BLaER1 treated with 17β-estradiol and CSF1 and Interleukin-3, amounts not matched to agents 10 nM and 100 nM (cell line): ENCODE data around the gene NEU2.

Experiments
- H3K27ac ChIP-seq, 11 experiments: shearing (Covaris generic); formaldehyde crosslinking; 2 replicates each; pipeline ENCODE4 v1.8.1; 2022
- H3K27me3 ChIP-seq, 11 experiments: shearing (Covaris generic); formaldehyde crosslinking; 2 replicates each; pipeline ENCODE4 v1.8.1; 2022
- H3K36me3 ChIP-seq, 11 experiments: shearing (Covaris generic); formaldehyde crosslinking; 2 replicates each; pipeline ENCODE4 v1.8.1; 2022
- H3K4me1 ChIP-seq, 10 experiments: shearing (Covaris generic); formaldehyde crosslinking; 2 replicates each; pipeline ENCODE4 v1.8.1; 2022
- H3K4me2 ChIP-seq, 11 experiments: shearing (Covaris generic); formaldehyde crosslinking; 2 replicates each; pipeline ENCODE4 v1.8.1; 2022
- H3K4me3 ChIP-seq, 10 experiments: shearing (Covaris generic); formaldehyde crosslinking; 2 replicates each; pipeline ENCODE4 v1.8.1; 2022
- H3K9ac ChIP-seq, 11 experiments: shearing (Covaris generic); formaldehyde crosslinking; 2 replicates each; pipeline ENCODE4 v1.8.1; 2022
- H3K9me3 ChIP-seq, 11 experiments: shearing (Covaris generic); formaldehyde crosslinking; replicated peaks in 1 of 11; 2 replicates each; pipeline ENCODE4 v1.8.1; 2022
- H4K20me1 ChIP-seq, 11 experiments: shearing (Covaris generic); formaldehyde crosslinking; 2 replicates each; pipeline ENCODE4 v1.8.1; 2022
- Cebpa-rat ChIP-seq, 11 experiments: shearing (Covaris generic); IDR thresholded peaks; 2 replicates each; pipeline ENCODE4 v1.8.1; 2022

The NEU2 gene

GRCh38 chr2:233025706-233026105 is 6.8 kb upstream of the NEU2 start:
- no peak overlapping the region for H3K4me3 ChIP-seq
- no peak overlapping the region for H3K27ac ChIP-seq
- H3K27me3 ChIP-seq = no peaks in the 10 kb centered on the region
- H3K9me3 ChIP-seq = no peaks in the 10 kb centered on the region
- H3K4me1 ChIP-seq = no peaks in the 10 kb centered on the region
- H3K9ac ChIP-seq = no peak overlapping the region
- H4K20me1 ChIP-seq = no peaks in the 10 kb centered on the region
- no peak for TF ChIP-seq Cebpa-rat (IDR thresholded peaks at IDR 0.05)
- H3K4me2 ChIP-seq = no peak overlapping the region
- H3K36me3 ChIP-seq = no peaks in the 10 kb centered on the region

GRCh38 chr2:233026198-233026813 is 6.2 kb upstream of the NEU2 start:
- Histone ChIP-seq H3K4me2 (no peak overlapping the region), H3K4me3 (no peak overlapping the region), H3K9me3 (no peaks in the 10 kb centered on the region), H4K20me1 (no peaks in the 10 kb centered on the region), H3K9ac (no peak overlapping the region), H3K36me3 (no peaks in the 10 kb centered on the region), H3K27ac (no peak overlapping the region), H3K4me1 (no peaks in the 10 kb centered on the region), H3K27me3 (no peaks in the 10 kb centered on the region)
- TF ChIP-seq Cebpa-rat (IDR thresholded peaks at IDR 0.05) = no peak

DNA sequence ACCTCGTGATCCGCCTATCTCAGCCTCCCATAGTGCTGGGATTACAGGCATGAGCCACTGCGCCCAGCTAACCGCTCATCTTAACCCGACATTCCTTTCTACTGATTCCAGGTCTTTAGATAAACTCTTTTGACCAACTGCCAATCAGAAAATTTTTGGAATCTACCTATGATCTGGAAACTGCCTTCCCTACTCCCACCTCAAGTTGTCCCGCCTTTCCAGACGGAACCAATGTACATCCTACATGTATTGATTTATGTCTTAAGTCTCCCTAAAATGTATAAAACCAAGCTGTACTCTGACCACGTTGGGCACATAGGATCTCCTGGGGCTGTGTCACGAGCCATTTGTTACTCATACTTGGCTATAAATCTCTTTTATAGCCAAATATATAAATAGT is 3.2 kb upstream of the NEU2 start:
- Histone ChIP-seq H3K36me3 (no peaks in the 10 kb centered on the region), H3K4me3 (no peak overlapping the region), H3K9ac (no peak overlapping the region), H3K4me2 (no peak overlapping the region), H4K20me1 (no peaks in the 10 kb centered on the region), H3K4me1 (no peaks in the 10 kb centered on the region), H3K27me3 (no peaks in the 10 kb centered on the region), H3K27ac (no peak overlapping the region), H3K9me3 (no peaks in the 10 kb centered on the region)
- TF ChIP-seq Cebpa-rat (IDR thresholded peaks at IDR 0.05) = no peak

GRCh38 chr2:233031556-233032500 is 644 bp upstream of the NEU2 start:
- H3K4me1 ChIP-seq = no peaks in the 10 kb centered on the region
- H3K9ac ChIP-seq = no peak overlapping the region; a peak in 1 of 22 replicates
- no peaks in the 10 kb centered on the region for H3K27me3 ChIP-seq
- H3K4me3 ChIP-seq = no peak overlapping the region
- H4K20me1 ChIP-seq = no peaks in the 10 kb centered on the region
- no peak overlapping the region for H3K27ac ChIP-seq
- no peak overlapping the region for H3K4me2 ChIP-seq
- H3K36me3 ChIP-seq = no peaks in the 10 kb centered on the region
- peaks cover 0 to 7% (median 0%) of the 10 kb centered on the region in 11 experiments; a peak in 4 of 22 replicates for H3K9me3 ChIP-seq
- no peak for TF ChIP-seq Cebpa-rat (IDR thresholded peaks at IDR 0.05)

- Histone ChIP-seq H4K20me1 (no peaks in the 10 kb centered on the region), H3K4me1 (no peaks in the 10 kb centered on the region), H3K27ac (no peak overlapping the region), H3K4me3 (no peak overlapping the region), H3K9me3 (peaks cover 0 to 7% (median 0%) of the 10 kb centered on the region in 11 experiments; a peak in 4 of 22 replicates), H3K27me3 (no peaks in the 10 kb centered on the region), H3K36me3 (no peaks in the 10 kb centered on the region), H3K4me2 (no peak overlapping the region), H3K9ac (no peak overlapping the region)
- no peak for TF ChIP-seq Cebpa-rat (IDR thresholded peaks at IDR 0.05)
These were observed 1.2 kb downstream of the NEU2 start for GRCh38 chr2:233033672-233034071.

DNA sequence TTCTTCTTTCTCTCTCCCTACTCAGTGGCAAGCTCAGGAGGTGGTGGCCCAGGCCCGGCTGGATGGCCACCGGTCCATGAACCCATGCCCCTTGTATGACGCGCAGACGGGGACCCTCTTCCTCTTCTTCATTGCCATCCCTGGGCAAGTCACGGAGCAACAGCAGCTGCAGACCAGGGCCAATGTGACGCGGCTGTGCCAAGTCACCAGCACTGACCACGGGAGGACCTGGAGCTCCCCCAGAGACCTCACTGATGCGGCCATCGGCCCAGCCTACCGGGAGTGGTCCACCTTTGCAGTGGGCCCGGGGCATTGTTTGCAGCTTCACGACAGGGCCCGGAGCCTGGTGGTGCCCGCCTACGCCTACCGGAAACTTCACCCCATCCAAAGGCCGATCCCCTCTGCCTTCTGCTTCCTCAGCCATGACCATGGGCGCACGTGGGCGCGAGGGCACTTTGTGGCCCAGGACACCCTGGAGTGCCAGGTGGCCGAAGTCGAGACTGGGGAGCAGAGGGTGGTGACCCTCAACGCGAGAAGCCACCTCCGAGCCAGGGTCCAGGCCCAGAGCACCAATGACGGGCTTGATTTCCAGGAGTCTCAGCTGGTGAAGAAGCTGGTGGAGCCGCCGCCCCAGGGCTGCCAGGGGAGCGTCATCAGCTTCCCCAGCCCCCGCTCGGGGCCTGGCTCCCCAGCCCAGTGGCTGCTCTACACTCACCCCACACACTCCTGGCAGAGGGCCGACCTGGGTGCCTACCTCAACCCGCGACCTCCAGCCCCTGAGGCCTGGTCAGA is 1.8 kb downstream of the NEU2 start:
- Histone ChIP-seq H3K4me3 (no peak overlapping the region), H4K20me1 (no peaks in the 10 kb centered on the region), H3K9ac (no peak overlapping the region), H3K4me2 (no peak overlapping the region), H3K27me3 (no peaks in the 10 kb centered on the region), H3K9me3 (peaks cover 0 to 7% (median 0%) of the 10 kb centered on the region in 11 experiments; a peak in 4 of 22 replicates), H3K36me3 (no peaks in the 10 kb centered on the region), H3K27ac (no peak overlapping the region), H3K4me1 (no peaks in the 10 kb centered on the region)
- TF ChIP-seq Cebpa-rat (IDR thresholded peaks at IDR 0.05) = no peak

DNA sequence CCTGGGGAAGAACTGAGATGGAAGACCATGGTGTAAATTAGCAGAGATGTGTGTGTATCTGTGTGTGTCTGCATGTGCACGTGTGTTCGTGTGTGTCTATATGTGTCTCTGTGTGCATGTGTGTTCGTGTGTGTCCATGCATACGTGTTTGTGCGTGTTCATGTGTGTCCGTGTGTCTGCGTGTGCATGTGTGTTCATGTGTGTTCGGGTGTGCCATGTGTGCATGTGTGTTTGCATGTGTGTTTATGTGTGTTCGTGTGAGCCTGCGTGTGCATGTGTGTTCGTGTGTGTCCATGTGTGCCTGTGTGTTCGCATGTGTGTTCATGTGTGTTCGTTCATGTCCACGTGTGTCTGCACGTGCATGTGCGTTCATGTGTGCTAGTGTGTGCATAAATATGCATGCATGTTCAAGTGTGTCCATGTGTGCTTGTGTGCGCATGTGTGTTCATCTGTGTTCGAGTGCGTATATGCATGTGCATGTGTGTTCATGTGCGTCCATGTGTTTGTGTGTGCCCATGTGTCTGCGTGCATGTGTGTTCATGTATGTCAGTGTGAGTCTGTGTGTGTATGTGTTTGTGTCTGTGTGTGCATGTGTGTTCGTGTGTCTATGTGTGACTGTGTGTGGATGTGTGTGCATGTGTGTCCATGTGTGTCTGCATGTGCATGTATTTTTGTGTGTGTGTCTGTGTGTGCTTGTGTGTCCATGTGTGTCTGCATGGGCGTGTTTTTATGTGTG is 3.1 kb downstream of the NEU2 start:
- Histone ChIP-seq H3K27me3 (no peaks in the 10 kb centered on the region), H3K9me3 (peaks cover 0 to 7% (median 0%) of the 10 kb centered on the region in 11 experiments; a peak in 4 of 22 replicates), H3K9ac (no peak overlapping the region), H3K27ac (no peak overlapping the region), H3K4me3 (no peak overlapping the region), H4K20me1 (no peaks in the 10 kb centered on the region), H3K36me3 (no peaks in the 10 kb centered on the region), H3K4me2 (no peak overlapping the region), H3K4me1 (no peaks in the 10 kb centered on the region)
- TF ChIP-seq Cebpa-rat (IDR thresholded peaks at IDR 0.05) = no peak

GRCh38 chr2:233036162-233036838 is 3.8 kb downstream of the NEU2 start:
- no peak overlapping the region for H3K4me3 ChIP-seq
- H3K9me3 ChIP-seq = peaks cover 0 to 7% (median 0%) of the 10 kb centered on the region in 11 experiments; a peak in 4 of 22 replicates
- H3K4me1 ChIP-seq = no peaks in the 10 kb centered on the region
- TF ChIP-seq Cebpa-rat (IDR thresholded peaks at IDR 0.05) = no peak
- no peaks in the 10 kb centered on the region for H4K20me1 ChIP-seq
- no peak overlapping the region for H3K9ac ChIP-seq
- H3K27ac ChIP-seq = no peak overlapping the region
- H3K36me3 ChIP-seq = no peaks in the 10 kb centered on the region
- H3K4me2 ChIP-seq = no peak overlapping the region
- H3K27me3 ChIP-seq = no peaks in the 10 kb centered on the region
